CD4-positive, alpha-beta T cell (primary cell): Measurements from ENCODE around the gene CLSTN2. TPM values are rescaled to one million over a fixed set of nuclear protein-coding genes. Genes with fewer than 3 reads are reported as not detected.

Experiments used
- ATAC-seq: fragments of 200-7000 bp; cut with Tn5 transposase; one replicate; pipeline ENCODE4 v1.10.0; 2022; ENCODE audit warnings: mild to moderate bottlenecking; ENCODE audit not compliant: poor library complexity
- CTCF ChIA-PET: fragments of 350-600 bp; sonication (Branson Sonifier 250); formaldehyde crosslinking; loops from one replicate; lab custom pipeline; 2021; ENCODE audit warnings: antibody characterized with exemption, inconsistent platforms; lab: Charles Lee
- POLR2A ChIA-PET: fragments of 350-600 bp; sonication (Branson Sonifier 250); formaldehyde crosslinking; loops from one replicate; lab custom pipeline; 2021; ENCODE audit warnings: antibody characterized with exemption, inconsistent platforms; lab: Charles Lee
- DNase-seq, 14 experiments: peaks; one replicate each; pipeline ENCODE4 v3.0.0-alpha.2; 2013 to 2020; ENCODE audit warnings: mixed read lengths in 2 of 14
- H3K27ac ChIP-seq, 2 donors: one replicate each; pipeline versions ENCODE4 v1.5.1 to v1.7.0; 2013; ENCODE audit warnings: low read length in 2 of 2, low read depth in 1 of 2, mild to moderate bottlenecking in 1 of 2
- H3K27me3 ChIP-seq, 2 experiments: 1 replicate in 1 of 2; 2 replicates in 1 of 2; pipeline versions ENCODE4 v1.6.1 to v1.7.0; 2013; ENCODE audit warnings: low read length in 2 of 2, control low read depth in 1 of 2, mild to moderate bottlenecking in 1 of 2, moderate library complexity in 1 of 2; ENCODE audit not compliant: insufficient read depth in 2 of 2, control insufficient read depth in 1 of 2
- H3K36me3 ChIP-seq: one replicate; pipeline ENCODE4 v1.6.1; 2013; ENCODE audit warnings: low read length, control low read depth; ENCODE audit not compliant: insufficient read depth
- H3K4me1 ChIP-seq: one replicate; pipeline ENCODE4 v1.6.1; 2013; ENCODE audit warnings: low read length, control low read depth; ENCODE audit not compliant: insufficient read depth
- H3K4me3 ChIP-seq: one replicate; pipeline ENCODE4 v1.5.1; 2013; ENCODE audit warnings: mild to moderate bottlenecking, low read length, moderate library complexity
- H3K9me3 ChIP-seq, 2 experiments: 1 replicate in 1 of 2; 2 replicates in 1 of 2; pipeline versions ENCODE4 v1.6.1 to v1.7.0; 2013; ENCODE audit warnings: low read length in 2 of 2, mild to moderate bottlenecking in 2 of 2, control low read depth in 1 of 2, moderate library complexity in 1 of 2; ENCODE audit not compliant: control insufficient read depth in 1 of 2, insufficient read depth in 1 of 2
- H3K27ac Mint-ChIP-seq: one replicate; pipeline ENCODE4 v1.8.0; 2020; ENCODE audit warnings: mixed read lengths
- H3K27me3 Mint-ChIP-seq: one replicate; pipeline ENCODE4 v1.8.0; 2021; ENCODE audit warnings: mixed read lengths
- H3K36me3 Mint-ChIP-seq: one replicate; pipeline ENCODE4 v1.8.0; 2021; ENCODE audit warnings: low read depth, mixed read lengths
- H3K4me1 Mint-ChIP-seq: one replicate; pipeline ENCODE4 v1.8.0; 2021; ENCODE audit warnings: low read depth, mixed read lengths
- H3K4me3 Mint-ChIP-seq: one replicate; pipeline ENCODE4 v1.8.0; 2020; ENCODE audit warnings: mild to moderate bottlenecking, mixed read lengths
- H3K9me3 Mint-ChIP-seq: one replicate; pipeline ENCODE4 v1.8.0; 2020; ENCODE audit warnings: mixed read lengths
- intact Hi-C, 2 experiments: fragments of 100-400 bp; cut with DNase I in 1 of 2; cut with micrococcal nuclease in 1 of 2; formaldehyde crosslinking; loops; one replicate each; pipeline versions ENCODE4 v1.15.1 to v1.9.0; 2023 to 2025; cut with DNase I, micrococcal nuclease
- total RNA-seq, 174 experiments: library from RNA in 2 of 174; stranded (reverse) in 2 of 174; gene quantifications; one replicate each; pipeline ENCODE4 v1.2.3 and lab custom pipeline; 2021 to 2026
- TF ChIP-seq, protein P1 (sequence below): fragments of 200-600 bp; IDR thresholded peaks from one replicate; pipeline ENCODE4 v1.8.0; 2022; ENCODE audit warnings: antibody characterized with exemption, mild to moderate bottlenecking

Gene CLSTN2
- total RNA-seq, 2 experiments from 2014 or later: not detected

DNA sequence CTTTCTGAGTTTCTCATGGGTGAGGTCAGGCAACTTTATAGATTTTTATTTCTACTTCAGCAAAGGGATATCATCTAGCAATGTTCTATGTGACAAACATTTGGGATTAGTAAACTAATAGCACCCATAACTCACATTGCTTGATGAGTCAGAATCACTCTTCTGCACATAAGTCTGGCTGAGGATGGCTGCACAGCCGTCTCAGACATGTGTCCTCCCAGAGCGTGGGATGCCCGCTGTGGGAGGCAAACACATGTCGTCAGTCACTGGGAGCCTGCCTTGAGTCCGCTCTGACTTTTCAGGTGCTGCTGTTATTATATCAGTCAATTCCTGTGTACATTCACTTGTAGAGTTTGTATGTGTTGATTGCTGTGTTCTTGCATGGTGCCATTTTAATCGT, 512.2 kb downstream of the CLSTN2 start:
- H3K27me3 ChIP-seq: no peaks in the 10 kb centered on the region
- H3K27ac ChIP-seq: no peak overlapping the region
- Mint-ChIP-seq H3K4me1 (no peaks in the 10 kb centered on the region), H3K27me3 (peaks cover 5% of the 10 kb centered on the region), H3K36me3 (no peaks in the 10 kb centered on the region), H3K27ac (no peak overlapping the region), H3K4me3 (no peak overlapping the region), H3K9me3 (no peaks in the 10 kb centered on the region)
- DNase-seq (no peak), ATAC-seq (no peak)
- ChIA-PET POLR2A (no interaction called here), CTCF (no interaction called here)
- H3K9me3 ChIP-seq: no peaks in the 10 kb centered on the region
- intact Hi-C loops: no loop called here
- no peak overlapping the region for H3K4me3 ChIP-seq
- H3K36me3 ChIP-seq: no peaks in the 10 kb centered on the region
- TF ChIP-seq, protein P1, sequence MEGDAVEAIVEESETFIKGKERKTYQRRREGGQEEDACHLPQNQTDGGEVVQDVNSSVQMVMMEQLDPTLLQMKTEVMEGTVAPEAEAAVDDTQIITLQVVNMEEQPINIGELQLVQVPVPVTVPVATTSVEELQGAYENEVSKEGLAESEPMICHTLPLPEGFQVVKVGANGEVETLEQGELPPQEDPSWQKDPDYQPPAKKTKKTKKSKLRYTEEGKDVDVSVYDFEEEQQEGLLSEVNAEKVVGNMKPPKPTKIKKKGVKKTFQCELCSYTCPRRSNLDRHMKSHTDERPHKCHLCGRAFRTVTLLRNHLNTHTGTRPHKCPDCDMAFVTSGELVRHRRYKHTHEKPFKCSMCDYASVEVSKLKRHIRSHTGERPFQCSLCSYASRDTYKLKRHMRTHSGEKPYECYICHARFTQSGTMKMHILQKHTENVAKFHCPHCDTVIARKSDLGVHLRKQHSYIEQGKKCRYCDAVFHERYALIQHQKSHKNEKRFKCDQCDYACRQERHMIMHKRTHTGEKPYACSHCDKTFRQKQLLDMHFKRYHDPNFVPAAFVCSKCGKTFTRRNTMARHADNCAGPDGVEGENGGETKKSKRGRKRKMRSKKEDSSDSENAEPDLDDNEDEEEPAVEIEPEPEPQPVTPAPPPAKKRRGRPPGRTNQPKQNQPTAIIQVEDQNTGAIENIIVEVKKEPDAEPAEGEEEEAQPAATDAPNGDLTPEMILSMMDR: no peak
- H3K4me1 ChIP-seq: no peaks in the 10 kb centered on the region

DNA sequence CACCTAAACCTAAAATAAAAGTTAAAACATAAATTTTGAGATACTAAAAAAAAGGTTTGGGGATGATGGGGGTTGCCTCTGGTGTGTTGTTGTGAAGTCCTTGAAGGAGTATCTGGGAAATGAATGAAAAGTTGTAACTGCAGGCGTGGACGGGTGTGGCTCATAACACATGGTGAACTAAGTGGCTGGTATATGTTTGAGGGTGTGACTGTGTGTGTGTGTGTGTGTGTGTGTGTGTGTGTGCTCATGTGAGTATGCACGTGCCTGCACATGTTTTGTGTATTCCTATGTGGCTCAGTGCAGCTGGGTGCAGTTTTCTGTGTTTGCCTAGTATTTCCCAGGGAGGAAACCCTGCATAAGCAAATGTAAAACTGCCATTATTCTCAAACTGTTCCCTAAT, 513.0 kb downstream of the CLSTN2 start:
- H3K36me3 Mint-ChIP-seq: no peaks in the 10 kb centered on the region
- Histone ChIP-seq H3K4me1 (no peaks in the 10 kb centered on the region), H3K27ac (no peak overlapping the region), H3K27me3 (no peaks in the 10 kb centered on the region), H3K4me3 (no peak overlapping the region), H3K9me3 (no peaks in the 10 kb centered on the region), H3K36me3 (no peaks in the 10 kb centered on the region)
- peaks cover 2% of the 10 kb centered on the region for H3K27me3 Mint-ChIP-seq
- ATAC-seq: no peak
- no peak for DNase-seq
- no peaks in the 10 kb centered on the region for H3K9me3 Mint-ChIP-seq
- TF ChIP-seq, protein P1: no peak
- ChIA-PET POLR2A (no interaction called here), CTCF (no interaction called here)
- intact Hi-C loops: no loop called here
- H3K4me1 Mint-ChIP-seq: no peaks in the 10 kb centered on the region
- no peak overlapping the region for H3K27ac Mint-ChIP-seq
- H3K4me3 Mint-ChIP-seq: no peak overlapping the region

DNA sequence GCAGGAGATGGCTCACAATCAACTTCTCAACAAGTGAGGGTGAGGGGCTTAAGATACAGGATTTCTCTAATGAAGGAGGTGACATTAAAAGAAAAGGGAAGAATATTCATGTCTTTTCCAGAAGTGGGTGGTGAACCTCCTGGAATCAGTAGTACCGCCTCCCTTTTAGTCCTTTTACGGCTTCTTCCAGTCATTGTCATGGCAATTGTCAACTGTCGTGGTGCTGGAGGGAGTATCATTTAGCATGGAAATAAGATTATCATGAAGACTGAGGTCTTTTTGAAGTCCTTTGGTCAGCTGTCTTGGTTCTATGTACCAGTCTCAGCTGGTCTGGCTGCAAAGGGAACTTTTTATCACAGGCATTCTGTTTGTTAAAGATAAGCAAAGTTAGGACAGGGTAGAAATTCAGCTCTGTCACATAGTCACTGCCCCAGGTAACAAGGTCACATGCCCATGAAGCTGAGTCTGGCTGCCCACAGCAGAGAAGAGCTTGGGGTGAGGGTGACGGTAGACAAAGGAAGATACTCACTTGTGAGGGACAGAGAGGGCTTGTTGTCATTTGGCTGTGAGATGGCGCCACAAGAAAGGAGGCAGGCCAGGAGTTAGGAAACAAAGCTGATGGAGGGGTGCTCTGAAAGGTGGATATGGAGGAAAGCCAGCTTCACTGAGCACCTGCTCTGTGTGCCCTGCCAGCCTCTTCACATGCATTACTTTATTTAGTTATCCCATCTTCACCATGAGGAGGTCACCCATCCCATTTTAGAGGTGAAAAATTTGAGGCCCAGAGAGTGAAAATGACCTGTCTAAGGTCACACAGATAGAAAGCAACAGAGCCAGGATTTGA, 514.6 kb downstream of the CLSTN2 start:
- intact Hi-C loops: no loop called here
- POLR2A ChIA-PET: no interaction called here
- H3K9me3 Mint-ChIP-seq: no peaks in the 10 kb centered on the region

More for the DNA sequence above, 514.6 kb downstream of the CLSTN2 start:
- no peaks in the 10 kb centered on the region for H3K27me3 ChIP-seq
- no peaks in the 10 kb centered on the region for H3K27me3 Mint-ChIP-seq
- no peak overlapping the region for H3K27ac ChIP-seq
- no peaks in the 10 kb centered on the region for H3K4me1 Mint-ChIP-seq
- no peaks in the 10 kb centered on the region for H3K9me3 ChIP-seq
- no peak overlapping the region for H3K4me3 ChIP-seq
- no peak for DNase-seq
- H3K4me3 Mint-ChIP-seq: no peak overlapping the region
- no peaks in the 10 kb centered on the region for H3K36me3 Mint-ChIP-seq
- CTCF ChIA-PET: no interaction called here
- no peak for ATAC-seq
- H3K27ac Mint-ChIP-seq: no peak overlapping the region
- no peaks in the 10 kb centered on the region for H3K4me1 ChIP-seq
- TF ChIP-seq, protein P1: no peak
- no peaks in the 10 kb centered on the region for H3K36me3 ChIP-seq
